Pons (tissue), 1 donor: ENCODE data around the gene DNAH9.

Experiments used
- DNase-seq: peaks from one replicate; pipeline ENCODE4 v3.0.0-alpha.2; 2016; ENCODE audit warnings: low spot score

Gene DNAH9

GRCh38 chr17:11852231-11852630, 254.0 kb downstream of the DNAH9 start:
- no peak for DNase-seq

GRCh38 chr17:11852912-11853311, 254.6 kb downstream of the DNAH9 start:
- no peak for DNase-seq

GRCh38 chr17:11853321-11854151, 255.3 kb downstream of the DNAH9 start:
- DNase-seq: peak; percentile 92

GRCh38 chr17:11855306-11855705, 257.0 kb downstream of the DNAH9 start:
- DNase-seq: no peak

GRCh38 chr17:11857006-11857405, 258.7 kb downstream of the DNAH9 start:
- DNase-seq: no peak

- no peak for DNase-seq
Observed at GRCh38 chr17:11869680-11870394, 271.6 kb downstream of the DNAH9 start.

GRCh38 chr17:11871773-11872172, 273.5 kb downstream of the DNAH9 start:
- DNase-seq: no peak

- DNase-seq: no peak
Observed at GRCh38 chr17:11874756-11875155, 276.5 kb downstream of the DNAH9 start.

- DNase-seq: peak; percentile 79
Observed at GRCh38 chr17:11880714-11881113, 282.4 kb downstream of the DNAH9 start.

GRCh38 chr17:11882716-11883115, 284.4 kb downstream of the DNAH9 start:
- no peak for DNase-seq

- no peak for DNase-seq
Observed at GRCh38 chr17:11885051-11885450, 286.8 kb downstream of the DNAH9 start.

- DNase-seq: peak; percentile 15
Observed at GRCh38 chr17:11889266-11889665, 291.0 kb downstream of the DNAH9 start.

GRCh38 chr17:11893862-11894261, 295.6 kb downstream of the DNAH9 start:
- no peak for DNase-seq

GRCh38 chr17:11896199-11896598, 297.9 kb downstream of the DNAH9 start:
- DNase-seq: no peak

- no peak for DNase-seq
Observed at GRCh38 chr17:11898526-11899235, 300.4 kb downstream of the DNAH9 start.

GRCh38 chr17:11899537-11899942, 301.3 kb downstream of the DNAH9 start:
- DNase-seq: no peak

GRCh38 chr17:11900041-11900476, 301.8 kb downstream of the DNAH9 start:
- no peak for DNase-seq

- DNase-seq: no peak
Observed at GRCh38 chr17:11900655-11901054, 302.4 kb downstream of the DNAH9 start.

- no peak for DNase-seq
Observed at GRCh38 chr17:11901931-11902330, 303.7 kb downstream of the DNAH9 start.

- no peak for DNase-seq
Observed at GRCh38 chr17:11908711-11909146, 310.5 kb downstream of the DNAH9 start.

- DNase-seq: no peak
Observed at GRCh38 chr17:11909348-11909747, 311.1 kb downstream of the DNAH9 start.

GRCh38 chr17:11916091-11916490, 317.8 kb downstream of the DNAH9 start:
- DNase-seq: no peak

GRCh38 chr17:11917415-11917814, 319.1 kb downstream of the DNAH9 start:
- no peak for DNase-seq
